Measurements from ENCODE around the gene RASA3. TPM values are rescaled to one million over a fixed set of nuclear protein-coding genes. Genes with fewer than 3 reads are reported as not detected.
"Not testable (repeated sequence)": the region's sequence is repeated elsewhere in the genome, so short reads cannot be mapped to it uniquely, and the experiment has no call there.

The RASA3 gene
- total and polyA plus RNA-seq, 7 donors, result 4.2 to 22.4 (median 16.9) TPM

- Histone ChIP-seq H3K36me3 (no peaks in the 10 kb centered on the region), H3K27ac (peak overlapping the region; percentile 51 to 88 (median 84)), H3K4me1 (peaks cover 0 to 50% (median 38%) of the 10 kb centered on the region in 4 donors), H3K27me3 (no peaks in the 10 kb centered on the region), H3K4me3 (peak overlapping the region in 3 of 4 donors; percentile 17 to 24 (median 19)), H3K9me3 (no peaks in the 10 kb centered on the region)
- no peak for DNase-seq
- WGBS, 2 donors, result 82 to 85% methylated on average over 5 of the region's 5 CpGs
- TF ChIP-seq, protein P1, sequence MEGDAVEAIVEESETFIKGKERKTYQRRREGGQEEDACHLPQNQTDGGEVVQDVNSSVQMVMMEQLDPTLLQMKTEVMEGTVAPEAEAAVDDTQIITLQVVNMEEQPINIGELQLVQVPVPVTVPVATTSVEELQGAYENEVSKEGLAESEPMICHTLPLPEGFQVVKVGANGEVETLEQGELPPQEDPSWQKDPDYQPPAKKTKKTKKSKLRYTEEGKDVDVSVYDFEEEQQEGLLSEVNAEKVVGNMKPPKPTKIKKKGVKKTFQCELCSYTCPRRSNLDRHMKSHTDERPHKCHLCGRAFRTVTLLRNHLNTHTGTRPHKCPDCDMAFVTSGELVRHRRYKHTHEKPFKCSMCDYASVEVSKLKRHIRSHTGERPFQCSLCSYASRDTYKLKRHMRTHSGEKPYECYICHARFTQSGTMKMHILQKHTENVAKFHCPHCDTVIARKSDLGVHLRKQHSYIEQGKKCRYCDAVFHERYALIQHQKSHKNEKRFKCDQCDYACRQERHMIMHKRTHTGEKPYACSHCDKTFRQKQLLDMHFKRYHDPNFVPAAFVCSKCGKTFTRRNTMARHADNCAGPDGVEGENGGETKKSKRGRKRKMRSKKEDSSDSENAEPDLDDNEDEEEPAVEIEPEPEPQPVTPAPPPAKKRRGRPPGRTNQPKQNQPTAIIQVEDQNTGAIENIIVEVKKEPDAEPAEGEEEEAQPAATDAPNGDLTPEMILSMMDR (IDR thresholded peaks at IDR 0.05), result no peak
- TF ChIP-seq EP300 (IDR thresholded peaks at IDR 0.05) (no peak), POLR2AphosphoS5 (IDR thresholded peaks at IDR 0.05) (no peak), POLR2A (IDR thresholded peaks at IDR 0.05) (no peak)
- intact Hi-C loops (cut with DNase I), result loop anchor here (5.0 kb wide), 1 partner anchor 176 kb away; no protein-coding TSS in a partner anchor
Measured at GRCh38 chr13:114128348-114128623, 4.1 kb downstream of the RASA3 start.

DNA sequence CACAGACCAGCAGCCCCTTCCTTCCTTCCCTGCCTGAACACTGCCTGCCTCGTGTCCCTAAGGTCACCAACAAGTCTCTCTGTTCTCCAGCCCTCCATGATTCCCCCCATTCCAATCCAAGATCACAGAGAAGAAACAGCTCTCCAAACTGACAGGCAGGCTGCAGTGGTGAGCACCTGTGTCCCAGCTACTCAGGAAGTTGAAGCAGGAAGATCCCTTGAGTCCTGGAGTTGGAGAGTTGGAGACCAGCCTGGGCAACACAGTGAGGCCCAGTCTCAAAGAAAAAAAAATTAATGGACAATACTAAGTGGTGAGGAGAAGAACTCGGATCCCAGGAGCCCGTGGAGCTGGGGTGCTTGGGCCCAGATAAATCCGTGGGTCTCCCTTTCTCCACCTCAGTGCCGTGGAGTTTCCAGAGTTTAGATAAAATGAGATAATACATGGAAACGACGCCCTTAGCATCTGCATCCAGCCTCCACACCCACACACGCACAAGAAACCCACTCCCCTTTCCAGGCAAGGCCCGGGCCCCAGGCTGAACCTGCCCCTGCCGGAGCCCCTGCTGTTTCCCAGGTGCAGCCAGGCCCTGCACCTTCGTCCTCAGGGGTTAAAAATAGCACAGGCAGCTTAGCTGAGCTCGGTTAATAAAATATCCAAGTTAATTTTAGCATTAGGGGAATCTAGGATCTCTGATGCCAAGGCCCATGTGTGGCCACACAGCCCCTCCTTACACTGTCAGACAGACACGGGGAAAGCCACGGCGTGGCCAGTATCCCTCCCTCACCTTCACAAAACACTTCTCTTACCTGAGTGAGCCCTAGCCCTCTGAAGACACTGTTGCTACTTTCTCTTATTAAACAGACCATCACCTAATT, 4.7 kb downstream of the RASA3 start:
- Histone ChIP-seq H3K27me3 (no peaks in the 10 kb centered on the region), H3K9me3 (no peaks in the 10 kb centered on the region), H3K4me1 (peaks cover 0 to 48% (median 38%) of the 10 kb centered on the region in 4 donors), H3K4me3 (no peak overlapping the region), H3K27ac (peak overlapping the region; percentile 51 to 88 (median 84)), H3K36me3 (no peaks in the 10 kb centered on the region)
- intact Hi-C loops (cut with DNase I), result loop anchor here (5.0 kb wide), 1 partner anchor 175 kb away; no protein-coding TSS in a partner anchor
- 75 to 80% methylated on average over 15 of the region's 15 CpGs for WGBS, 2 donors
- TF ChIP-seq, protein P1 (IDR thresholded peaks at IDR 0.05), result no peak
- no peak for TF ChIP-seq POLR2A (IDR thresholded peaks at IDR 0.05)
- no peak for TF ChIP-seq POLR2AphosphoS5 (IDR thresholded peaks at IDR 0.05)
- no peak for TF ChIP-seq EP300 (IDR thresholded peaks at IDR 0.05)
- DNase-seq, result no peak

- intact Hi-C loops (cut with DNase I), result loop anchor here (5.0 kb wide), 1 partner anchor 175 kb away; no protein-coding TSS in a partner anchor
- Histone ChIP-seq H3K4me1 (peaks cover 0 to 53% (median 41%) of the 10 kb centered on the region in 4 donors), H3K27me3 (no peaks in the 10 kb centered on the region), H3K36me3 (no peaks in the 10 kb centered on the region), H3K9me3 (no peaks in the 10 kb centered on the region), H3K27ac (peak overlapping the region in 1 of 4 donors; percentile 88), H3K4me3 (no peak overlapping the region)
- 92 to 93% methylated on average over 21 of the region's 21 CpGs for WGBS, 2 donors
- TF ChIP-seq POLR2AphosphoS5 (IDR thresholded peaks at IDR 0.05), result no peak
- TF ChIP-seq, protein P1 (IDR thresholded peaks at IDR 0.05), result no peak
- no peak for TF ChIP-seq POLR2A (IDR thresholded peaks at IDR 0.05)
- no peak for TF ChIP-seq EP300 (IDR thresholded peaks at IDR 0.05)
- no peak for DNase-seq
Measured at GRCh38 chr13:114126789-114127472, 5.5 kb downstream of the RASA3 start.

- H3K9me3 ChIP-seq, H3K36me3 ChIP-seq, H3K27me3 ChIP-seq, H3K27ac ChIP-seq, H3K4me3 ChIP-seq: not testable (repeated sequence)
- peak; percentile 53 for DNase-seq
- WGBS, 2 donors, result 96 to 97% methylated on average over 12 to 14 of the region's 14 CpGs
- peaks cover 0 to 60% (median 44%) of the 10 kb centered on the region in 4 donors for H3K4me1 ChIP-seq
- intact Hi-C loops (cut with DNase I), result loop anchor here (5.0 kb wide), 1 partner anchor 174 kb away; no protein-coding TSS in a partner anchor
Measured at GRCh38 chr13:114126086-114126485, 6.3 kb downstream of the RASA3 start.

GRCh38 chr13:114125589-114125988, 6.8 kb downstream of the RASA3 start:
- Histone ChIP-seq H3K9me3 (no peaks in the 10 kb centered on the region), H3K36me3 (no peaks in the 10 kb centered on the region), H3K27ac (no peak overlapping the region), H3K27me3 (no peaks in the 10 kb centered on the region), H3K4me3 (no peak overlapping the region), H3K4me1 (peaks cover 0 to 60% (median 43%) of the 10 kb centered on the region in 4 donors)
- 94 to 96% methylated on average over 18 of the region's 19 CpGs for WGBS, 2 donors
- intact Hi-C loops (cut with DNase I), result loop anchor here (5.0 kb wide), 1 partner anchor 173 kb away; no protein-coding TSS in a partner anchor
- TF ChIP-seq, protein P1 (IDR thresholded peaks at IDR 0.05), result no peak
- TF ChIP-seq EP300 (IDR thresholded peaks at IDR 0.05) (no peak), POLR2A (IDR thresholded peaks at IDR 0.05) (no peak)
- no peak for DNase-seq

Measured in sigmoid colon (tissue), 7 donors.